HG03469 (cell line): ENCODE measurements around the gene MINDY2.
"Not testable (repeated sequence)": the region's sequence is repeated elsewhere in the genome, so short reads cannot be mapped to it uniquely, and the experiment has no call there.

Experiments used
- ATAC-seq: cut with Tn5 transposase; IDR thresholded peaks from one replicate; pipeline ENCODE4 v1.9.1; 2021; ENCODE audit warnings: mild to moderate bottlenecking, moderate library complexity, moderate number of reproducible peaks; ENCODE audit not compliant: unreplicated experiment

Gene MINDY2

GRCh38 chr15:58823267-58823666 is 52.2 kb downstream of the MINDY2 start:
- not testable (repeated sequence) for ATAC-seq

- no peak for ATAC-seq
Observed at GRCh38 chr15:58830556-58830955, 59.5 kb downstream of the MINDY2 start.

DNA sequence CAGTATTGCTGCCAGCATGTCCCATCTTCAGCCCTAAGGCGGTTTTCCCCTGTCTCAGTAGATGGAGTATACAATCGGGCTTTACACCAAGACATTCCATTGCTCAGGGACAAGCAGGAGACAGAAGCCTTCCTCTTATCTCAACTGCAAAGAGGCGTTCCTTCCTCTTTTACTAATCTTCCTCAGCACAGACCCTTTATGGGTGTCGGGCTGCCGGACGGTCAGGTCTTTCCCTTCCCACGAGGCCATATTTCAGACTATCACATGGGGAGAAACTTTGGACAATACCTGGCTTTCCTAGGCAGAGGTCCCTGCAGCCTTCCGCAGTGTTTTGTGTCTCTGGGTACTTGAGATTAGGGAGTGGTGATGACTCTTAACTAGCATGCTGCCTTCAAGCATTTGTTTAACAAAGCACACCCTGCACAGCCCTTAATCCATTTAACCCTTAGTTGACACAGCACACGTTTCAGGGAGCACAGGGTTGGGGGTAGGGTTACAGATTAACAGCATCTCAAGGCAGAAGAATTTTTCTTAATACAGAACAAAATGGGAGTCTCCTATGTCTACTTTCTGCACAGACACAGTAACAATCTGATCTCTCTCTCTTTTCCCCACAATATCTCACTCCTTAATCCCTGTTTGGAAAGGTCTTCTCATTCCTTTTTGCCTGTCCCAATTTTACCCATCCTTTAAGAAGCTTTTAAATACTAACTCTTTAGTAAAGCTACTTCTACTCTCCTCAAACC is 62.8 kb downstream of the MINDY2 start:
- not testable (repeated sequence) for ATAC-seq

- no peak for ATAC-seq
Observed at GRCh38 chr15:58839485-58839884, 68.4 kb downstream of the MINDY2 start.

DNA sequence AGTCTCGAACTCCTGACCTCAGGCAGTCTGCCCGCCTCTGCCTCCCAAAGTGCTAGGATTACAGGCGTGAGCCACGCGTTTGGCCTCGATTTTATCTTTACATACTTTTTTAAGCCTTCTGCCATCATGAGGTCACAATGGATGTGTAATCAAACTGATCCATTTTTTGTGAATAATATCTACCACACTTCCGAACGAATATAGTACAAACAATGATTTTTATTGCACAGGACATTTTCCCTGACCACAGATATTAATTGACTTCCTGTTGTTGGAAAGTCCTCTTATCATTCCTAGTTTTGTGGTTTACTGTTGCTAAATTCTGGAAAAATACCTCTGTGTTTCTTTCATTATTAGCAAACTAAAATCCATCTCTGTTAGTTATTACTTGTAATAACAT is 68.9 kb downstream of the MINDY2 start:
- no peak for ATAC-seq

GRCh38 chr15:58842713-58843396 is 71.8 kb downstream of the MINDY2 start:
- no peak for ATAC-seq

- not testable (repeated sequence) for ATAC-seq
Observed at GRCh38 chr15:58851205-58851604, 80.1 kb downstream of the MINDY2 start.

DNA sequence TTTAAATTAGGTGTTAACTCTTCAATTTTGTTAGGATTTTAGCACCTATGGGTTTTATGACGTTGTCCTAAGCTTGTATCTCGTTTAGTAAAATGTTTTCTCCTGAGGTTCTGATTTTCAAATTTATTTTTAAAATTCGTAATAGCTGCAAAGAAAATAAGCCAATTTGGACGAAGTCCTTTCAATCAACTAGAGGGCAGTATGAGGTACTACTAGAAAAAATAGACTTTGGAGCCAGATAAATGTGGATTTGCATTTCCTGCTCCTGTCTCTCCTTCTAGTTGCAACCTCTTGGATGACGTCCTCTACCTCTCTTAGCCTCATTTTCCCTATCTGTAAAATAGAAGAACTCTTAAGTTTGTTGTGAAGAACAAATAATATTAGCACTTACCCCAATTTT is 81.2 kb downstream of the MINDY2 start:
- no peak for ATAC-seq

GRCh38 chr15:58854593-58854992 is 83.5 kb downstream of the MINDY2 start:
- no peak for ATAC-seq

- ATAC-seq = no peak
Observed at GRCh38 chr15:58856086-58856485, 85.0 kb downstream of the MINDY2 start.

- ATAC-seq = not testable (repeated sequence)
Observed at GRCh38 chr15:58856621-58857020, 85.5 kb downstream of the MINDY2 start.

GRCh38 chr15:58862326-58862725 is 91.2 kb downstream of the MINDY2 start:
- ATAC-seq = no peak

- no peak for ATAC-seq
Observed at GRCh38 chr15:58864602-58865424, 93.7 kb downstream of the MINDY2 start.

DNA sequence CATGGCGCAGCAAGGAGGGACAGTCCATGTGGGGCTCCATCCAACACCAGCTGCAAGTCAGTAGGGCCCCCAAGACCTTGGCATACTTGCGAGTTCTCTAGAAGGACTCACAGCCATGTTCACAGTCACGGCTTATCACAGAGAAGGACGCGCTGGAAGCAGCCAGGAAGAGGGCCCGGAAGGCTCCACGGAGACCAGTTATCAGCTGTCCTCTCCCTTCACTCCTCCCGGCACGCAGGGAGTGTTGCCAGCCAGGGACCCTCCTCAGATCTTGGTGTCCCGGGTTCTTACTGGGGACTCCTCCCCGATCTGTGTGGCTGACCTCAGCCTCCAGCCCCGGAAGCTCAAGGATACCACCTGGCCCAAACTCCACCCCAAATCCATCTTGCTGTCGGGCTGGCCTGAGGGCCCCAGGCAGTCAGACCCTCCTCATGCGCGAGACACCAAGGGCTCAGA is 94.4 kb downstream of the MINDY2 start:
- ATAC-seq = no peak

DNA sequence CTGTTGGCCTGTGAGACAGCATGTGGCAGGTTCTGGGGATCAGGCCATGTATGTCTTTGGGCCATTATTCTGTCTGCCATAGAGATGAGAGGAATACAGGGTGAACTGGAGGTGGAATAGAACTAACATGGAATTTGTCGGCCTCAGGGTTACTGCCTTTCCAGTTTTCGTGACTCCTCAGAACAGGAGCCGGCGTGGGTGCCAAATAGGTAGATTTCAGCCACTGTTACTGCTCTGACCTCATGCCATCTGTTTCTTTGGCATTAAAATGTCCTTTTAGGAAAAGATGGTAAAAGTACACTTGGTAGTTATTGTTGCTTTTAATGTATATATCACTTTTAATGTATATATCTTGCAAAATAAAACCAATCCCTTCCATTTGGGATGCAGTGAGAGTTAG is 96.8 kb downstream of the MINDY2 start:
- no peak for ATAC-seq

- no peak for ATAC-seq
Observed at GRCh38 chr15:58870451-58870850, 99.3 kb downstream of the MINDY2 start.

DNA sequence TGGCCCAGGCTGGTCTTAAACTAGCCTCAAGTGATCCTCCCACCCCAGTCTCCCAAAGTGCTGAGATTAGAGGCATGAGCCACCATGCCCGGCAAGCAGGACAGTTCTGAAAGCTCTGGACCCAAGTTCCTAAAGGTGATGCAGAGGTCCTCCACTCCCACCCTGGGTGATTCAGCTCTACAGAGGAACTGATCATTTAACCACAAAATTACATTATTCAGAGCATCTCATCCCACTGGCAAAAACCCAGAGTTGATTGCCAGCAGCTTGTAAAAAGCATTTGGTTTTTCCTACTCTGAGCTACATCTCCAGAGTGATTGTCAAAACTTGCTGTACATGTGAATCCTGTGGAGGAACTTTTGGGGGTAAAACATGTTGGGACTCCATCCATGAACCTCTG is 102.2 kb downstream of the MINDY2 start:
- no peak for ATAC-seq

DNA sequence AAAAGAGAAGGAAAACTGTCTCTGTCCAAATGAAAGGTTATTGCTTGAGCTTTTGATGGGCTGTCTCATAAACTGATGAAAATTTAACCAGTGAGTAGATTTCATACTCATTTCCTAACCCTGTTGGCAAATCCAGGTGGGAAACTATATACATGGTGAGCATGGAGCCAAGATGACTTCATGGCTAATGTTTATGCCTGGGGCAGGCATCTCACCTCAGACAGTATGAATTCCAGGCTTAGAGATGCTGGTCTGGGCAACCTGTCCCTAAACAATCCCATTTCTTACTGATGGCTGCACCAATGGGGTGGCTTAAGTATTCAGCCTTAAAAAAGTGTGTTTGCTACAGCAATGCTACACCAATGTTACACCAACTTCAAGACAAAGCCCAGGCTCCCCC is 104.2 kb downstream of the MINDY2 start:
- no peak for ATAC-seq

DNA sequence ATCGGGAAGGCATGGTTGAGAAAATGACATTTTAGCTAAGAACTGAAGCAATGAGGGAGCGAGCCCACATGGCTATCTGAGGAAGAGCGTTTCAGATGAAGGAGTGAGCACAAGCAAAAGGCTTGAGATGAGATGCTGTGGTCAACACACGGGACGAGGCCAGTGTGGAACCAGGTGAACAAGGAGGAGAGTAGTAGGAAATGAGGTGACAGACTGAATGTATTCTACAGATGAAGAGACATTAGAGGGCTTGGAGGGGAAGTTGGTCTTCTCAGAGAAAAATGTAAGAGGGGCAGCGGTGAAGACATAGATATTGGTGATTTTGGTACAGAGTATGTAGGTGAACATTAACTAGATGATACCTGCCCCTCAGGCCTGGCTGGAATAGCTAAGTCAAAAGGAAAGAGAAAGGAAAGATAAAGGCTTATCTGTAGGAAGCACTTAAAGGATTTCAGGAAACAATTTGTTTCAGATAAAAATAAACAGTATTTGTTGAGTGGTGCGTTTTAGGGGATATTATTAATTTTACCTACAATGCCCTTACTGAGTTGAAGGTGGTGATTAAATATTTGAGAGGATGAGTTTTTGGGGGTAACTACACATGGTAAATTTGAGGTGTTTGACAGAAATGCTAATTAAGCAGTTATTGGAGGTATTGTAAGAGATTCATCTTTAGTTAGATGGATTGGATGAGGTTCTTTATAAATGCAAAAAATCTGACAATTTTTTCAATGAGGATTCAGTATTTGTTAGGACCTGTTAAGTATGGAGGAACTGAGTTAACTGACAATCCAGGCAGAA is 105.4 kb downstream of the MINDY2 start:
- no peak for ATAC-seq

GRCh38 chr15:58877999-58878825 is 107.1 kb downstream of the MINDY2 start:
- ATAC-seq = no peak
